HCT116 (cell line): Measurements from ENCODE around the gene THBS4. TPM values are rescaled to one million over a fixed set of nuclear protein-coding genes. Genes with fewer than 3 reads are reported as not detected.

ENCODE experiments used
- ATAC-seq: fragments of 200-7000 bp; cut with Tn5 transposase; 2 replicates; pipeline ENCODE4 v1.9.1; 2020; ENCODE audit warnings: mild to moderate bottlenecking, moderate library complexity
- BruUV-seq: library from RNA; stranded (reverse); fragments of 400-500 nt; replicated peaks from 2 replicates; lab custom pipeline; 2021; lab: Mats Ljungman, UMichigan
- CTCF ChIA-PET: fragments of 300-600 bp; sonication (Branson Sonifier 250); formaldehyde crosslinking; loops from one replicate; lab custom pipeline; 2021; ENCODE audit warnings: antibody characterized with exemption; lab: Charles Lee
- POLR2A ChIA-PET: fragments of 300-600, 350-600 bp; sonication (Branson Sonifier 250); formaldehyde crosslinking; loops from one replicate; lab custom pipeline; 2021; ENCODE audit warnings: antibody characterized with exemption; lab: Charles Lee
- RAD21 ChIA-PET, 2 experiments: fragments of 300-600 bp; sonication (Branson Sonifier 250); formaldehyde crosslinking; loops; one replicate each; lab custom pipeline; 2023; ENCODE audit warnings: low total read pairs in 2 of 2; ENCODE audit not compliant: uncharacterized antibody in 2 of 2, unreplicated experiment in 2 of 2, low non-redundant PET in 1 of 2; lab: Charles Lee
- DNase-seq: peaks from one replicate; pipeline ENCODE4 v3.0.0-alpha.2; 2010; ENCODE audit warnings: low read depth, low spot score
- H2AFZ ChIP-seq: fragments of 200-600 bp; shearing (Covaris generic), sonication (generic); 2 replicates; pipeline ENCODE4 v1.6.1; 2017; ENCODE audit warnings: low read depth, mixed run types, mixed read lengths, antibody characterized with exemption, low read length; ENCODE audit not compliant: poor library complexity, severe bottlenecking
- H3K27ac ChIP-seq: 2 replicates; pipeline ENCODE4 v1.5.1; 2012; ENCODE audit warnings: low read depth, low read length
- H3K27me3 ChIP-seq: fragments of 200-600 bp; sonication (generic); 2 replicates; pipeline ENCODE4 v1.6.1; 2016; ENCODE audit warnings: mixed run types, low read length, mixed read lengths; ENCODE audit not compliant: insufficient read depth
- H3K36me3 ChIP-seq, 2 experiments: fragments of 200-500 bp in 1 of 2; fragments of 200-600 bp in 1 of 2; sonication (Bioruptor generic) in 1 of 2; sonication (generic) in 1 of 2; 2 replicates each; pipeline versions ENCODE4 v1.5.1 to v1.6.1; 2014 to 2016; ENCODE audit warnings: low read length in 2 of 2, inconsistent platforms in 1 of 2, mixed read lengths in 1 of 2, mixed run types in 1 of 2; ENCODE audit not compliant: insufficient read depth in 2 of 2, control insufficient read depth in 1 of 2
- H3K4me1 ChIP-seq, 2 experiments: fragments of 200-600 bp in 1 of 2; sonication (generic) in 1 of 2; 2 replicates each; pipeline versions ENCODE4 v1.5.1 to v1.6.1; 2012 to 2017; ENCODE audit warnings: low read length in 2 of 2, inconsistent platforms in 1 of 2, mild to moderate bottlenecking in 1 of 2, mixed read lengths in 1 of 2, mixed run types in 1 of 2, moderate library complexity in 1 of 2; ENCODE audit not compliant: insufficient read depth in 2 of 2, control insufficient read depth in 1 of 2
- H3K4me2 ChIP-seq: fragments of 200-600 bp; sonication (generic); 2 replicates; pipeline ENCODE4 v1.6.1; 2017; ENCODE audit warnings: mixed run types, low read length, mixed read lengths
- H3K4me3 ChIP-seq, 2 experiments: fragments of 200-600 bp in 1 of 2; sonication (generic) in 1 of 2; replicated peaks in 1 of 2; 2 replicates each; pipeline ENCODE4 v1.5.1; 2011 to 2016; ENCODE audit warnings: low read length in 2 of 2, control low read depth in 1 of 2, low read depth in 1 of 2, mild to moderate bottlenecking in 1 of 2, mixed read lengths in 1 of 2, mixed run types in 1 of 2
- H3K79me2 ChIP-seq: fragments of 200-600 bp; sonication (generic); 2 replicates; pipeline ENCODE4 v1.6.1; 2017; ENCODE audit warnings: mild to moderate bottlenecking, mixed run types, low read length, moderate library complexity, mixed read lengths; ENCODE audit not compliant: insufficient read depth
- H3K9ac ChIP-seq: fragments of 200-600 bp; sonication (generic); 2 replicates; pipeline ENCODE4 v1.6.1; 2016; ENCODE audit warnings: low read length, mixed read lengths
- H3K9me2 ChIP-seq: fragments of 200-600 bp; sonication (generic), shearing (Covaris generic); 2 replicates; pipeline ENCODE4 v1.6.1; 2017; ENCODE audit warnings: mixed run types, mild to moderate bottlenecking, moderate library complexity; ENCODE audit not compliant: insufficient read depth
- H3K9me3 ChIP-seq, 2 experiments: fragments of 200-500 bp in 1 of 2; fragments of 200-600 bp in 1 of 2; sonication (Bioruptor generic) in 1 of 2; sonication (generic) in 1 of 2; 2 replicates each; pipeline ENCODE4 v1.6.1; 2014 to 2017; ENCODE audit warnings: low read length in 2 of 2, mixed read lengths in 2 of 2, inconsistent platforms in 1 of 2, low read depth in 1 of 2, mild to moderate bottlenecking in 1 of 2, mixed run types in 1 of 2, moderate library complexity in 1 of 2; ENCODE audit not compliant: control insufficient read depth in 1 of 2, insufficient read depth in 1 of 2
- H4K20me1 ChIP-seq: fragments of 200-600 bp; sonication (generic), shearing (Covaris generic); 2 replicates; pipeline ENCODE4 v1.6.1; 2017; ENCODE audit warnings: mixed run types, mild to moderate bottlenecking, moderate library complexity; ENCODE audit not compliant: insufficient read depth
- ATF3 ChIP-seq: IDR thresholded peaks from 2 replicates; pipeline ENCODE4 v1.6.1; 2012
- EZH2 ChIP-seq: fragments of 200-600 bp; sonication (generic); IDR thresholded peaks from 2 replicates; pipeline ENCODE4 v1.6.1; 2017; ENCODE audit warnings: antibody characterized with exemption, mixed run types
- FOSL1 ChIP-seq: IDR thresholded peaks from 2 replicates; pipeline ENCODE4 v1.6.1; 2012; ENCODE audit warnings: low read depth
- POLR2A ChIP-seq: IDR thresholded peaks from 2 replicates; pipeline ENCODE4 v1.7.0; 2011; ENCODE audit warnings: borderline replicate concordance; ENCODE audit not compliant: insufficient read depth, insufficient read length; ENCODE audit errors: extremely low read depth
- RAD21 ChIP-seq: IDR thresholded peaks from 2 replicates; pipeline ENCODE4 v1.6.1; 2012; ENCODE audit warnings: low read depth, mild to moderate bottlenecking
- REST ChIP-seq: IDR thresholded peaks from 2 replicates; pipeline ENCODE4 v1.6.1; 2012; ENCODE audit warnings: low read depth
- SP1 ChIP-seq: IDR thresholded peaks from 2 replicates; pipeline ENCODE4 v1.6.1; 2012; ENCODE audit warnings: low read depth
- TCF7L2 ChIP-seq: IDR thresholded peaks from 2 replicates; pipeline ENCODE4 v1.7.0; 2011; ENCODE audit warnings: borderline replicate concordance, inconsistent platforms; ENCODE audit not compliant: insufficient read depth, insufficient read length; ENCODE audit errors: extremely low read depth
- YY1 ChIP-seq: IDR thresholded peaks from 2 replicates; pipeline ENCODE4 v1.6.1; 2011; ENCODE audit warnings: low read length, low read depth, moderate library complexity, mild to moderate bottlenecking; ENCODE audit not compliant: insufficient replicate concordance; ENCODE audit errors: extremely low read depth
- ZFX ChIP-seq: fragments of 450-650 bp; IDR thresholded peaks from 2 replicates; pipeline ENCODE4 v1.6.1; 2017
- intact Hi-C: fragments of 100-400 bp; cut with micrococcal nuclease; formaldehyde crosslinking; loops from 2 replicates; pipeline ENCODE4 v1.10.0; 2022
- total RNA-seq: library from RNA; stranded (reverse); gene quantifications from one replicate; pipeline ENCODE4 v1.2.1, GENCODE V29; 2021; ENCODE audit not compliant: unreplicated experiment

The THBS4 gene
- total RNA-seq, 1 experiment from 2014 or later = 1.5 TPM

DNA sequence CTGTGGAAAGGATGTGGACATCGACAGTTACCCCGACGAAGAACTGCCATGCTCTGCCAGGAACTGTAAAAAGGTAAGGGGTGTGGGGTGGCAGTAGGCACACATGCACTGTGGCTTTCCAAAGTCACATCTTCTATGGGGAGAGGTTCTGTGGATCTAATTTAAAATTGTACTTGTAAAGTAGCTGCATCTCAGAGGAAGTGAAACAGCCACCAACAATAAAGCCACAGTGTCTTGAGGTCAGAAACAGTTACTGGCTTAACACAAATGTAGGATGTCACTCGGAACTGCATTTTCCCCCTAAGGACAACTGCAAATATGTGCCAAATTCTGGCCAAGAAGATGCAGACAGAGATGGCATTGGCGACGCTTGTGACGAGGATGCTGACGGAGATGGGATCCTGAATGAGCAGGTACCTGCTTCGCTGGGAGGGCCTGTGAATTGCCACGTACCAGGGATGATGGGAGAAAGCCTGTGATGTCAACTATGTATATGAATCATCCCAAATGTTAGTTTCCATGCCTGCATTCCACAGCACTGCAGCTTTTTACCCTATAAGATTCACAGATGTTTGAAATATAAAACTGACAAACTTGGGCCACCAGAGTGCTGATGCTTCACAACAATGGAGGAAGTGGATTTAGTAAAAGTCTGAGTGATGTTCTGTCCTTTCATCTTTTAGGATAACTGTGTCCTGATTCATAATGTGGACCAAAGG is 35.3 kb downstream of the THBS4 start:
- Histone ChIP-seq H3K9ac (no peak overlapping the region), H3K36me3 (no peaks in the 10 kb centered on the region), H3K9me3 (no peaks in the 10 kb centered on the region), H3K4me1 (no peaks in the 10 kb centered on the region), H3K27me3 (no peaks in the 10 kb centered on the region), H3K9me2 (no peaks in the 10 kb centered on the region), H3K4me2 (no peak overlapping the region), H3K27ac (no peak overlapping the region), H2AFZ (no peak overlapping the region), H4K20me1 (no peaks in the 10 kb centered on the region), H3K4me3 (no peak overlapping the region), H3K79me2 (no peaks in the 10 kb centered on the region)
- ChIA-PET CTCF (no interaction called here), POLR2A (no interaction called here), RAD21 (no interaction called here)
- no TSS peak for BruUV-seq
- TF ChIP-seq ZFX (no peak), POLR2A (no peak), ATF3 (no peak), REST (no peak), FOSL1 (no peak), YY1 (no peak), TCF7L2 (no peak), RAD21 (no peak), EZH2 (no peak), SP1 (no peak)
- DNase-seq (no peak), ATAC-seq (no peak)
- intact Hi-C loops = no loop called here
